NCI-H146 treated with DMSO at 0.1 percent for 48 hours (cell line): ENCODE results near the gene DMD.
"Not testable (repeated sequence)": the region's sequence is repeated elsewhere in the genome, so short reads cannot be mapped to it uniquely, and the experiment has no call there.

Source experiments
- DNase-seq: peaks from one replicate; lab custom pipeline; 2025; ENCODE audit not compliant: unreplicated experiment; lab: John Stamatoyannopoulos, UW

The DMD gene

GRCh38 chrX:33156152-33156726 is 55.1 kb downstream of the DMD start:
- DNase-seq, result no peak

DNA sequence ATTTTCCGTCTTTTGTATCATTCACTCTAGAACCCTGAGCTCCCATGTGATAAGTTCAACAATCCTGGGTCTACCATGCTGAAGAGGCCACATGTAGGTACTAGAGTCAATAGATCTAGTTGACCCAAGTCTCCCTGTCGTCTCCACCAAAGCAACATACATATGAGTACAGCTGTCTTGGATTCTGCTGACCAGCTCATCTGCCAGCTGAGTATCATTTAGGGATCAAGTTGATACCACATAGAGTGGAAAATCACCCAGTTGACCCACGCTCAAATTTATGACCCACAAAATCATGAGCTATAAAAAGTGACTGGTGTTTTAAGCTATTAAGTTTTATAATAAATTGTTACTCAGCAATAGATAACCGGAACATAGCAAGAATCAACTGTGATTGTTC is 61.8 kb downstream of the DMD start:
- DNase-seq, result no peak

GRCh38 chrX:33149085-33149484 is 62.3 kb downstream of the DMD start:
- DNase-seq, result no peak

GRCh38 chrX:33142331-33142730 is 69.0 kb downstream of the DMD start:
- DNase-seq, result no peak

DNA sequence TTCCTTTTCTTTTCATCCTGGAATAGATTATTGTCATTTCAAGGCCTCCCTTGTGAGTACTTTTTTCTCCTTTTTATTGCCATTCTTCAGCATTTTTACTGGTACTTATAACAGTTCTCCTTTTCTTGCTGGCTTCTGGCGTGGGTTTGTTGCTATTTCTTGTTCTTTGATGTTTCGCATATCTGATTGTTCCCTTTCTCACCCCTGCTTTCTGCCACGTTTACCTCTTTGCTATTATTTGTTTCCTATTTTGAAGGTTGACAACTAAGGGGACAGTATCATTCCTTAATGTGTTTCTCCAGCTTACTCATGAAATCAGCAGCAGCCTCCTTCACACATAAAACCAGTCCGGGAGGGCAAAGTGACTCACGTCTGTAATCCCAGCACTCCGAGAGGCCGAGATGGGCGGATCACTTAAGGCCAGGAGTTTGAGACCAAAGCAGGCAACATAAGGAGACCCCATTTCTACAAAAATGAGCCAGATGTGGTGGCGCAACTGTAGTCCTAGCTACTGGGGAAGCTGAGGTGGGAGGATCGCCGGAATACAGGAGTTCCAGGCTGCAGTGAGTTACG is 72.6 kb downstream of the DMD start:
- no peak for DNase-seq

GRCh38 chrX:33134164-33134563 is 77.2 kb downstream of the DMD start:
- DNase-seq, result no peak

DNA sequence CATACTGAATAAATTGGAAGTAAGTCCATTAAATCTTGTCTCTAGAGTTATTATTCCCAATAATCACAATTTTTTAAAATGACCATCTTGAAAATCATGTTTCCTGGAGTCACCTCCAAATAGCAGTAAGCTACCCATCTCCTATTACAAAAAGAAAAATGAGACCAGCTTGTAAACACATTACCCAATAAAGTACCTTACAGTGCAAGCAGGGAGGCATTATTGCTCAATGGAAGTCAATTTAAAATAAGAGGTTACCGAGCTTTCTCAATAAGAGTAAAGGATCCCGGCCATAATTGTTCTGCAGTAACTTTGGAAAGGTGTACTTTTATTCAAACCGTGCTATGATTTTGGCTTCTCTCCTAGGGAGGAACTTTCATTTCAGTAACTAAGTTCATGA is 78.0 kb downstream of the DMD start:
- no peak for DNase-seq

DNA sequence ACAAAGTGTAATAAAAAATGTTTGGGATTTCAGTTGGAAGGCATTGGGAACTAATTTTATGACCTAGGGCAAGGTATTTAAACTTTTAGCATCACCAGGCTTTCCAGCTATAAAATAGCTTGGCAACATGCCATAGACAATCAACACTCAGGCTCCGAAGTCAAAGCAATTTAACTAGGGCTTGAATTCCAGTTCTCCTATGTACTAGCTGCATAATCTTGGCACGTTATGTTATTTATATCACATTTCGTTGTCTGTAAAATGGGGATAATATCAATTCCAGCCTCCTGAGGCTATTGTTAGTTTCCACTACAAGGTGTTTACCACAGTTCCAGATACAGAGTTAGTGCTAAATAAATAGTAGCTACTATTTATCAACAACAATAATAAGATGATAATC is 78.8 kb downstream of the DMD start:
- no peak for DNase-seq

GRCh38 chrX:33129607-33130006 is 81.7 kb downstream of the DMD start:
- no peak for DNase-seq

GRCh38 chrX:33128048-33128805 is 83.1 kb downstream of the DMD start:
- no peak for DNase-seq

- DNase-seq, result no peak
Observed at GRCh38 chrX:33126469-33126868, 84.9 kb downstream of the DMD start.

DNA sequence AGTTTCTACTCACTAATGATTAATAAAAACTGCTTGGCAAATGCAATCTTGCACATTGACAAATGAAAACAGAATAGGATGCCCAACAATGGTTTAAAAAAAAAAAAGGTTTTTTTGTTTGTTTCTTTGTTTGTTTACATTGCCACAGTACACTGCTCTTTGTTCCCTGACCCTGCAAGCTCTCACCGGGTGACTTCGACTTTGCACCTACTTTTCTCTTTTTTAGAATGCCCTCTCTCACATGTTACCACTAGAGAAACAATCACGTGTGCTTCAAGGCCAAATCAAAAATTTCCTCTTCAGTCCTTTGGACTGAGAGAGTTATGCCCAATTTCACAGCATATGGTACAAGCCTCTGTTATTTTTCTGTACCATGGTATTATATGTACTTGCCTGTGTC is 101.5 kb downstream of the DMD start:
- no peak for DNase-seq

DNA sequence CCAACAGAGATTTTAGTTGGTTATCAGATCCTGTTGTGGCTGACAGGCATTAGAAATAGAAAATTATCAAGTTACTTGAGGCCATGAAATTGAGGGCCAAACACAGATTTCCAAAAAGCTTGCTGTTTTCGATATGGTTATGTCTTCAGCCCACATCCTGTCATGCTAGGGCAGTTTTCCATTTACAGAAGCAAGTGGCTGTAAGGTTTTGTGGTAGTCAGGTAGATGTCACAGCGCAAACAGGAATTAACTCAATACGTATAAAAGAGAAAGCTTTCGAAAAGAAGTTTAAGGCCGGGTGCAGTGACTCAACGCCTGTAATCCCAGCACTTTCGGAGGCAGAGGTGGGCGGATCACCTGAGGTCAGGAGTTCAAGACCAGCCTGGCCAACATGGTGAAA is 104.6 kb downstream of the DMD start:
- no peak for DNase-seq

GRCh38 chrX:33095079-33095478 is 116.3 kb downstream of the DMD start:
- no peak for DNase-seq

- no peak for DNase-seq
Observed at GRCh38 chrX:33087411-33087810, 123.9 kb downstream of the DMD start.

DNA sequence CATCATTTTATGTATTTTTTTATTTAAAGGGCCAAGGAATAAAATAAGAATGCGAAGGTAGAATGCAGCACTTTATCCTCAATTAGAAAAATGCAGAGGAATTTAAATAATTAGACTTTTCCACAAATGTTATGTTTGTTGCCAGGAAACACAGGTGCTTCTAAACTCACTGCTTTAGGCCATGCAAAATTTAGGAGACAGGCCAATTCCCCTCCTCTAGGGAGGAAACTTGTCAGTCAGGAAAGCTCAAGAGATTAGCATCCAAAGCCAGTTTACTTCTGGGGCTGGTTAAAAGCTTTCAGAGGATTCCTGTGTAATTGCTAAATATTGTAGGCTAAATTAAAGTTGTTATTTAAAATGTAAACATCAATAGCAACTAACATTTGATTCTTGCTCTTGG is 124.5 kb downstream of the DMD start:
- DNase-seq, result no peak

GRCh38 chrX:33082371-33082770 is 129.0 kb downstream of the DMD start:
- no peak for DNase-seq

DNA sequence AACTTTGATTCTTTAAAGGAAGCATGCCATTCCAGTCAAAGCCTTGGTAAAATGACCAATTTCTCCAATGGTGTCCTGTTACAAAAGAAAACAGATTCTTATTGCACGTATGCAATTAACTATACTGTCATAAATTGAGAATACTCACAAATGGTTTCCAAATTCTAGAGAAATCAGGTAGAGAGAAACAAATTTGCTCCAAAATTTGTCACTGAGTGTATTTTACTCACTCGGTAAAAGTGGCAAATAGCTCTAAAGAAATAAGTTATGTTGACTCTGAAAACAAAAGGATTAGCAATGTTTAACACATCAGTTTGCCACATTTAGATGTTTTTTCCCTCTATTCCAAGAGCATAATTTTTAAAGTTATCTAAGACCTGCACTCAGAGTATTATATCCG is 133.1 kb downstream of the DMD start:
- no peak for DNase-seq

DNA sequence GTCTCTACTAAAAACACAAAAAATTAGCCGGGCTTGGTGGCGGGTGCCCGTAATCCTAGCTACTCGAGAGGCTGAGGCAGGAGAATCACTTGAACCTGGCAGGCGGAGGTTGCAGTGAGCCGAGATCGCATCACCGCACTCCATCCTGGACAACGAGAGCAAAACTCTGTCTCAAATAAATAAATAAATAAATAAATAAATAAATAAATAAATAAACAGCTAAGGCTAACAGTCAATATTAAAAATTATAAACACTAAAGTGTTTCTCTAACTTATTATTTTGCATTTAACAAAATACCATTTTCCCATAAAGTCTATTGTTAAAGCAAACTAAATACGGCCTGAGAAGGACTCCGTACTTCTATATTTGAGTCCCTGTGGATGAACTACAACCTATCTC is 137.7 kb downstream of the DMD start:
- not testable (repeated sequence) for DNase-seq

DNA sequence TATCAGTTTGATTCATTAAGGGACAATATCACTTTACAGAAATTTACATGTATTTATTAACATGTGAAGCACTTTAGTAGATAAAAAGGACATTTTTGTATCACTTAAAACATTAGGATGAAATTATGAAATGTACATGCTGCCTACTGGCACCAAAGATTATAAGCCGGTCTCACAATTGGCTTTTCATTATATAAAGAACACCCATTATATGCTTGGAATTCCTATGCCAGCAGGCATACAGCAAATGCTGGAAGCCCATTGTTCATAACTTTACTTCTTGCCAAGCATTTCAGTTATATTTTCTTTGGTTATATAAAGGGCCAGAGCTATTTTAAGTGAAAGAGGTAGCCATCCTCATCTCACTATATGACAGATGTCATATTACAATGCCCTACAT is 145.9 kb downstream of the DMD start:
- DNase-seq, result no peak

GRCh38 chrX:33062041-33062440 is 149.3 kb downstream of the DMD start:
- no peak for DNase-seq

DNA sequence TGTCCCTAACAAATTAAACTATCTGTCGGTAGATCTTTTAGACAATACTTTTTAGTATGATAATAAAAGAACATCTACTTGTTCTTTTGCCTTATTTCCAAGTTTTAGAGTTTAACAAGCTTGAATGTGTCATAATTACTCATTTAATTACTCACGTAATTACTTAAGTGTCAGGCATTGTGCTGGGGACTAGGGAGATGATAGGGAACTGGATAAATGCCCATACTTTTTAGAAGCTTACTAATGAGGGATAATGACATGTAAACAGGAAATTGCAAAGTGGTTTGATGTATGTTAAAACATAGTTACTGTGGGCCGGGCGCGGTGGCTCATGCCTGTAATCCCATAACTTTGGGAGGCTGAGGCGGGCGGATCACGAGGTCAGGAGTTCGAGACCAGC is 158.3 kb downstream of the DMD start:
- no peak for DNase-seq

DNA sequence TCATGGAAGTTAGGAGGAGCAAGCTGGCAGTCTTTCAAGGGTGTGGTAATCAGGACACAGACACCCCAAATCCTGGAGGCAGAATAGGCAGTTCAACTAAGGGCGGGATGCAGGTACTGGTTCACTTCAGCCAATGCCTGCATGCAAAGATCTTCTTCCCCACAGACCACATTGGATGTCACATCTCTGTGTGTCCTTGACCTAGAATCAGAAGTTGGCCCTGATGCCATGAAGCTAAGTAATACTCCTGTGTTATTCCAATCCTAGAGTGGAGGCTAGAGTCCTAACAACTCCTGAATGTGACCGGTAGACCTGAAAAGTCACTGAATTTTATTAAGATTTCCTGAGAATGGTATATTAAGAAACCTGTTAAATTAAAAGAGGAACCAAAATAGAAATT is 165.5 kb downstream of the DMD start:
- no peak for DNase-seq
